Measurements from ENCODE around the gene OPTN. TPM values are rescaled to one million over a fixed set of nuclear protein-coding genes. Genes with fewer than 3 reads are reported as not detected.
A peak's percentile ranks its signal among the peaks of the same experiment; 100 is the strongest.
"Not testable (repeated sequence)": the region's sequence is repeated elsewhere in the genome, so short reads cannot be mapped to it uniquely, and the experiment has no call there.

The OPTN gene
- total RNA-seq, 4 donors from 2014 or later: 62.1 to 81.5 (median 73.7) TPM

- peak overlapping the region in 1 of 4 donors; percentile 25 for H3K27ac ChIP-seq
- H3K27me3 ChIP-seq: no peaks in the 10 kb centered on the region
These were observed 8.2 kb upstream of the OPTN start for GRCh38 chr10:13091801-13092200.

GRCh38 chr10:13092291-13093102, 7.5 kb upstream of the OPTN start:
- Histone ChIP-seq H3K9me3 (no peaks in the 10 kb centered on the region), H3K4me3 (no peak overlapping the region), H3K36me3 (no peaks in the 10 kb centered on the region), H3K27me3 (no peaks in the 10 kb centered on the region), H3K4me1 (peaks cover 0 to 26% (median 2%) of the 10 kb centered on the region in 4 donors), H3K27ac (peak overlapping the region in 1 of 4 donors; percentile 25)
- TF ChIP-seq EP300 (IDR thresholded peaks at IDR 0.05) (peak in 1 of 2 donors; percentile 59), POLR2A (IDR thresholded peaks at IDR 0.05) (no peak), CTCF (IDR thresholded peaks at IDR 0.05) (no peak)
- 53 to 54% methylated on average over 7 of the region's 7 CpGs for WGBS, 2 donors
- DNase-seq (ENCODE audit: low spot score in 2 of 2): peak in 1 of 2 donors; percentile 30

More at GRCh38 chr10:13091801-13092200, 8.2 kb upstream of the OPTN start:
- H3K36me3 ChIP-seq: no peaks in the 10 kb centered on the region
- TF ChIP-seq CTCF (IDR thresholded peaks at IDR 0.05): no peak
- TF ChIP-seq POLR2A (IDR thresholded peaks at IDR 0.05): no peak
- TF ChIP-seq EP300 (IDR thresholded peaks at IDR 0.05): no peak
- DNase-seq (ENCODE audit: low spot score in 2 of 2): peak in 1 of 2 donors; percentile 21
- WGBS, 2 donors: 59 to 65% methylated on average over 3 of the region's 3 CpGs
- no peaks in the 10 kb centered on the region for H3K9me3 ChIP-seq
- peaks cover 0 to 26% (median 2%) of the 10 kb centered on the region in 4 donors for H3K4me1 ChIP-seq
- H3K4me3 ChIP-seq: no peak overlapping the region

GRCh38 chr10:13094082-13094481, 5.9 kb upstream of the OPTN start:
- H3K27me3 ChIP-seq; H3K9me3 ChIP-seq; H3K36me3 ChIP-seq; H3K27ac ChIP-seq; H3K4me3 ChIP-seq; DNase-seq (ENCODE audit: low spot score in 2 of 2): not testable (repeated sequence)
- peaks cover 0 to 20% (median 0%) of the 10 kb centered on the region in 4 donors for H3K4me1 ChIP-seq
- 85 to 89% methylated on average over 4 of the region's 4 CpGs for WGBS, 2 donors

- no peak for DNase-seq (ENCODE audit: low spot score in 2 of 2)
- no peak overlapping the region for H3K4me3 ChIP-seq
- 69 to 75% methylated on average over 3 of the region's 3 CpGs for WGBS, 2 donors
- no peaks in the 10 kb centered on the region for H3K27me3 ChIP-seq
- TF ChIP-seq CTCF (IDR thresholded peaks at IDR 0.05) (no peak), EP300 (IDR thresholded peaks at IDR 0.05) (no peak), POLR2A (IDR thresholded peaks at IDR 0.05) (no peak)
- H3K36me3 ChIP-seq: no peaks in the 10 kb centered on the region
- no peak overlapping the region for H3K27ac ChIP-seq
- no peaks in the 10 kb centered on the region for H3K9me3 ChIP-seq
- peaks cover 0 to 25% (median 0%) of the 10 kb centered on the region in 4 donors for H3K4me1 ChIP-seq
These were observed 4.9 kb upstream of the OPTN start for GRCh38 chr10:13095094-13095493.

GRCh38 chr10:13095929-13096328, 4.0 kb upstream of the OPTN start:
- no peak for DNase-seq (ENCODE audit: low spot score in 2 of 2)
- Histone ChIP-seq H3K9me3 (no peaks in the 10 kb centered on the region), H3K4me3 (no peak overlapping the region), H3K4me1 (peaks cover 0 to 26% (median 0%) of the 10 kb centered on the region in 4 donors), H3K27ac (no peak overlapping the region), H3K36me3 (no peaks in the 10 kb centered on the region), H3K27me3 (no peaks in the 10 kb centered on the region)
- TF ChIP-seq POLR2A (IDR thresholded peaks at IDR 0.05) (no peak), EP300 (IDR thresholded peaks at IDR 0.05) (no peak), CTCF (IDR thresholded peaks at IDR 0.05) (no peak)
- 92 to 100% methylated on average over 2 of the region's 2 CpGs for WGBS, 2 donors
